Measurements from ENCODE around the gene OR4K13.

Gene OR4K13

DNA sequence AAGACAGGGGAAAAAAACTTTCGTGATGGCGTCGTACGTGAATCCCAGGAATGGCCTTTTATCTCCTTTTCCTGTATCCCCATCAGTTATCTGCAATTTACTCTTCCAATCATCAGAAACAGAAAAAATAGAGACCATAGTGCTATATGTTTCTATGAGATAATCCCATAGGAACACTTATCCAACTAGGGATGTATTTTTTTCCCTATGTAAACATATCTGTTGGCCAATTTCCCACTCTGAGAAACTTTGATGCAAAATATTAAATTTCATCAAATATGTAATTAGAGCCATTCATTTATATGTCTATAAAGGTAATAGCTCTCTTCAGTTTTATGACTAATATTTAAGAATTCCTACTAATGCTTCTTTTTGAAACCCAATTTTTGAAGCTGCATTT, at the start of gene OR4K13:
Gene OR4K13, minus strand, starts transcription at position 101 of the 400 bp plus-strand sequence. CDS start 1,280 bp downstream, outside the sequence.
- FAIRE-seq = no peak
- no peak for DNase-seq (ENCODE audit: extremely low spot score, insufficient read length, low read depth)

DNA sequence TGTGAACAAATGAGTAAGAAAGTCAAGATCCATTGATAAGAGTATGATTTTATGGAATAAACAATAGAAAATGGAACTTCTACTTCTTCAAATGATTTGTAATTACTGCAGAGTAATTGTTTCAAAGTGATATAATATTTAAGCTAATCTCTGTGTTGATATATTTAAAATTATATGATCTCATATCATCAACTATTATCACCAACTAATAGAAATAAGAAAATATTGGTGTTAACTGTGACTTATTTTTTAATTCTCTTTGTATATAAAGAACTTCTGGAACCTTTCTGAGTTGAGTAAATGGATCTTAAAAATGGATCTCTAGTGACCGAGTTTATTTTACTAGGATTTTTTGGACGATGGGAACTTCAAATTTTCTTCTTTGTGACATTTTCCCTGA, 23.9 kb upstream of the OR4K13 start, which contains the start of gene OR4L1:
Gene OR4L1, plus strand, starts transcription at position 301 of the 400 bp plus-strand sequence. Its CDS starts 0 bp downstream, at position 301.
- DNase-seq (ENCODE audit: extremely low spot score, insufficient read length, low read depth) = no peak
- FAIRE-seq = no peak

GRCh38 chr14:20048202-20048601, 12.4 kb upstream of the OR4K13 start:
- DNase-seq (ENCODE audit: extremely low spot score, insufficient read length, low read depth) = no peak
- FAIRE-seq = no peak

- FAIRE-seq = no peak
- DNase-seq (ENCODE audit: extremely low spot score, insufficient read length, low read depth) = no peak
Observed at GRCh38 chr14:20044243-20044642, 8.4 kb upstream of the OR4K13 start.

DNA sequence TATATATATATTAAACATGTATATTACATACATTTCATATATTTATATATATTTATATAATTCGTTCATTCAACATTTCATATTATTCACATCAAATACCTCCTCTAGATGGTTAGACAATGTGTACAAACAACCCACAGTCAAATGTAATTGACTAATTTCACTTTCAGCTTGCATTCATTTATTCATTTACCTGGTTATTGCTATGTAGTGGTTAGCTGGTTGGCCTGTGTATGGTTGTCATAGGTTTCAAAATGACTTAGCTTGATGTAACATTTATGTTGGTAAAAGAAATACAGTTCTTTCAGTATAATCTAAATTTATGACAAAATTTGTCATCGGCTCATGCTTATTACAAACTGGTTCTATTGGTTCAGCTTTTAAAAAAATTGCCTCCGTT, 389 bp downstream of the OR4K13 start:
- FAIRE-seq = no peak

DNA sequence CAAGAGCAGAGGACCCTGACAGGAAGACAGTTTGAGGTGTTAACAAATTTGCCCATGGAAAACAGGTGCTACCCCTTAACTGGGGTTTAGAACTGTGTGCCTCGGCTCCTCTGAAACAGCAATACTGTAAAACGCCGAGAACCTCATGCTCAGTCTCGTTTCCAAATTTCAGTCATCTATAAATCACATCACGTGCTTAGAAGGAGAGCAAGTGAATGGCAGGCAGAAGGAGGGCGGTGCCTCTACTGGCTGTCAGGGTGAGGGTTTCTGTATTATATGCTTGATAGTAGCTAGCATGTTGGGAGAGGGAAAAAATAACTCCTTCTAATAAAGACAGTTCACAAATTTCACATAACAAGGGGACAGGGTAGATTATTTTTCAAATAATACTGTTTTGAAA, 4.8 kb downstream of the OR4K13 start:
- FAIRE-seq (no peak), DNase-seq (ENCODE audit: extremely low spot score, insufficient read length, low read depth) (no peak)

More for the DNA sequence above, 389 bp downstream of the OR4K13 start:
- DNase-seq (ENCODE audit: extremely low spot score, insufficient read length, low read depth) = no peak

- FAIRE-seq (no peak), DNase-seq (ENCODE audit: extremely low spot score, insufficient read length, low read depth) (no peak)
Observed at GRCh38 chr14:20019257-20019865, 16.5 kb downstream of the OR4K13 start, which contains the start of gene OR4K14. TSS of gene OR4K14 (minus strand) at chr14:20019307. CDS start at chr14:20015193, 4,114 bp downstream.

- no peak for DNase-seq (ENCODE audit: extremely low spot score, insufficient read length, low read depth)
- FAIRE-seq = no peak
Observed at GRCh38 chr14:20008156-20008555, 27.7 kb downstream of the OR4K13 start.

GRCh38 chr14:20002319-20002718, 33.5 kb downstream of the OR4K13 start:
- FAIRE-seq = no peak
- no peak for DNase-seq (ENCODE audit: extremely low spot score, insufficient read length, low read depth)

- DNase-seq (ENCODE audit: extremely low spot score, insufficient read length, low read depth) = no peak
- no peak for FAIRE-seq
Observed at GRCh38 chr14:20001863-20002262, 34.0 kb downstream of the OR4K13 start, which contains the start of gene OR4Q2. TSS of gene OR4Q2 (plus strand) at chr14:20002163.

DNA sequence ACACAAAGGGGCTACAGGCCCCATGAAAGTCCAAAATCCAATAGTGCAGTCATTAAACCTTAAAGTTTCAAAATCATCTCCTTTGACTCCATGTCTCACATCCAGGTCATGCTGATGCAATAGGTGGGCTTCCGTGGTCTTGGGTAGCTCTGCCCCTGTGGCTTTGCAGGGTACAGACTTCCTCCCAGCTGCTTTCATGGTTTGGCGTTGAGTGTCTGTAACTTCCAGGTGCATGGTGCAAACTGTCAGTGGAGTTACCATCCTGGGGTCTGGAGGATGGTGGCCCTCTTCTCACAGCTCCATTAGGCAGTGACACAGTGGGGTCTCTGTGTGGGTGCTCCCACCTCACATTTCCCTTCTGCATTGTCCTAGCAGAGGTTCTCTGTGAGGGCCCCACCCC, 42.4 kb downstream of the OR4K13 start:
- FAIRE-seq (no peak), DNase-seq (ENCODE audit: extremely low spot score, insufficient read length, low read depth) (no peak)
